Keratinocyte (primary cell): ENCODE data around the gene DNAJB4.

Source experiments
- EZH2 ChIP-seq: IDR thresholded peaks from one replicate; pipeline ENCODE4 v1.6.1; 2012; ENCODE audit warnings: inconsistent platforms, mild to moderate bottlenecking, low read length, moderate library complexity
- TF ChIP-seq, protein P1 (sequence below), 3 experiments: IDR thresholded peaks in 1 of 3; conservative IDR thresholded peaks in 1 of 3; optimal IDR thresholded peaks in 1 of 3; 2 replicates in 2 of 3; 3 replicates in 1 of 3; pipeline versions ENCODE3 to v1.5.1; 2011; ENCODE audit warnings: low read length in 3 of 3, mild to moderate bottlenecking in 3 of 3, moderate library complexity in 2 of 3, control low read depth in 1 of 3, inconsistent platforms in 1 of 3; ENCODE audit not compliant: insufficient read depth in 2 of 3; ENCODE audit errors: extremely low read depth in 1 of 3

- no peak for TF ChIP-seq EZH2
- TF ChIP-seq, protein P1, sequence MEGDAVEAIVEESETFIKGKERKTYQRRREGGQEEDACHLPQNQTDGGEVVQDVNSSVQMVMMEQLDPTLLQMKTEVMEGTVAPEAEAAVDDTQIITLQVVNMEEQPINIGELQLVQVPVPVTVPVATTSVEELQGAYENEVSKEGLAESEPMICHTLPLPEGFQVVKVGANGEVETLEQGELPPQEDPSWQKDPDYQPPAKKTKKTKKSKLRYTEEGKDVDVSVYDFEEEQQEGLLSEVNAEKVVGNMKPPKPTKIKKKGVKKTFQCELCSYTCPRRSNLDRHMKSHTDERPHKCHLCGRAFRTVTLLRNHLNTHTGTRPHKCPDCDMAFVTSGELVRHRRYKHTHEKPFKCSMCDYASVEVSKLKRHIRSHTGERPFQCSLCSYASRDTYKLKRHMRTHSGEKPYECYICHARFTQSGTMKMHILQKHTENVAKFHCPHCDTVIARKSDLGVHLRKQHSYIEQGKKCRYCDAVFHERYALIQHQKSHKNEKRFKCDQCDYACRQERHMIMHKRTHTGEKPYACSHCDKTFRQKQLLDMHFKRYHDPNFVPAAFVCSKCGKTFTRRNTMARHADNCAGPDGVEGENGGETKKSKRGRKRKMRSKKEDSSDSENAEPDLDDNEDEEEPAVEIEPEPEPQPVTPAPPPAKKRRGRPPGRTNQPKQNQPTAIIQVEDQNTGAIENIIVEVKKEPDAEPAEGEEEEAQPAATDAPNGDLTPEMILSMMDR (optimal IDR thresholded peaks at IDR 0.05 in 1 of 3, IDR thresholded peaks at IDR 0.05 in 1 of 3, conservative IDR thresholded peaks at IDR 0.05 in 1 of 3; ENCODE audit: extremely low read depth in 1 of 3, insufficient read depth in 2 of 3, low read length in 3 of 3): no peak
Measured at GRCh38 chr1:78038491-78038939, 33.8 kb downstream of the DNAJB4 start.
